Measurements from ENCODE around the gene PRKN. TPM values are rescaled to one million over a fixed set of nuclear protein-coding genes. Genes with fewer than 3 reads are reported as not detected.

Gene PRKN
- total and polyA plus RNA-seq, 9 donors = 3.0 to 15.0 (median 9.2) TPM

DNA sequence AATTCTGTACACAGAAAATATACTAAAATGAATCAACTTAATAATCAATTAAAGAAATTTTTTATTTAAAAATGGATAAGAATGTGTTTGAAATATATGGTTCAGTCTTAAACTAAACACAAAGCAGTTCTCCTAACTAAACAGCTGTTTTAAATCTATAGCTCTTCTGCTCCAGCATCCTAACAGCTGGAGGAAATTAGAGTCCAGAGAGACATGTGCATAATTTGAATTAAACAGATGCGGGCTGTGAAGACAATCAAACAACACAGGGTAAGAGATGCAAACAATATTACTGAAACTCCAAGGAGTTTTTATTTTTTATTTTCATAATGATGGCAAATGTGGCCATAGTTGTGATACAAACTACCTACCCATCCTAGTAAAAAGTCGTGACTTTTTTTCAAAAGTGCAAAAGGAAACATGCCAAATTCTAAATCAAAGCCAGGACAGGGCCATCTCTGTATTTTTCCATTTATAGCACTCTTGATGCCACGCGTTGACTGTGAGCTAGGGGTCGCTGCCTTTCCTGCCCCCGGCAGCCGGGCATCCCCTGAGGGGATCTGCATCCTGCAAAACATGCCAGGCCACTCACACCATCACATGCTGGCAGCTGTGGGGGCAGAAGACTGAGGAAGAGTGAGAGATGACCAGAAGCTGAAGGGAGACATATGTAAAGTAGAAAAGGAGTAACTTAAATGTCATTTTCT is 310.6 kb downstream of the PRKN start:
- no peaks in the 10 kb centered on the region for H3K9me3 ChIP-seq
- WGBS, 3 donors = 50 to 76% (median 64%) methylated on average over 7 of the region's 7 CpGs
- TF ChIP-seq POLR2A (IDR thresholded peaks at IDR 0.05) (no peak), EP300 (IDR thresholded peaks at IDR 0.05) (no peak)
- TF ChIP-seq, protein P1, sequence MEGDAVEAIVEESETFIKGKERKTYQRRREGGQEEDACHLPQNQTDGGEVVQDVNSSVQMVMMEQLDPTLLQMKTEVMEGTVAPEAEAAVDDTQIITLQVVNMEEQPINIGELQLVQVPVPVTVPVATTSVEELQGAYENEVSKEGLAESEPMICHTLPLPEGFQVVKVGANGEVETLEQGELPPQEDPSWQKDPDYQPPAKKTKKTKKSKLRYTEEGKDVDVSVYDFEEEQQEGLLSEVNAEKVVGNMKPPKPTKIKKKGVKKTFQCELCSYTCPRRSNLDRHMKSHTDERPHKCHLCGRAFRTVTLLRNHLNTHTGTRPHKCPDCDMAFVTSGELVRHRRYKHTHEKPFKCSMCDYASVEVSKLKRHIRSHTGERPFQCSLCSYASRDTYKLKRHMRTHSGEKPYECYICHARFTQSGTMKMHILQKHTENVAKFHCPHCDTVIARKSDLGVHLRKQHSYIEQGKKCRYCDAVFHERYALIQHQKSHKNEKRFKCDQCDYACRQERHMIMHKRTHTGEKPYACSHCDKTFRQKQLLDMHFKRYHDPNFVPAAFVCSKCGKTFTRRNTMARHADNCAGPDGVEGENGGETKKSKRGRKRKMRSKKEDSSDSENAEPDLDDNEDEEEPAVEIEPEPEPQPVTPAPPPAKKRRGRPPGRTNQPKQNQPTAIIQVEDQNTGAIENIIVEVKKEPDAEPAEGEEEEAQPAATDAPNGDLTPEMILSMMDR (IDR thresholded peaks at IDR 0.05) = no peak
- intact Hi-C loops (cut with DNase I) = no loop called here
- no peaks in the 10 kb centered on the region for H3K36me3 ChIP-seq
- no peaks in the 10 kb centered on the region for H3K27me3 ChIP-seq
- no peaks in the 10 kb centered on the region for H3K4me1 ChIP-seq (ENCODE audit: insufficient read depth)
- no peak for DNase-seq
- H3K4me3 ChIP-seq = no peak overlapping the region
- H3K27ac ChIP-seq = no peak overlapping the region

DNA sequence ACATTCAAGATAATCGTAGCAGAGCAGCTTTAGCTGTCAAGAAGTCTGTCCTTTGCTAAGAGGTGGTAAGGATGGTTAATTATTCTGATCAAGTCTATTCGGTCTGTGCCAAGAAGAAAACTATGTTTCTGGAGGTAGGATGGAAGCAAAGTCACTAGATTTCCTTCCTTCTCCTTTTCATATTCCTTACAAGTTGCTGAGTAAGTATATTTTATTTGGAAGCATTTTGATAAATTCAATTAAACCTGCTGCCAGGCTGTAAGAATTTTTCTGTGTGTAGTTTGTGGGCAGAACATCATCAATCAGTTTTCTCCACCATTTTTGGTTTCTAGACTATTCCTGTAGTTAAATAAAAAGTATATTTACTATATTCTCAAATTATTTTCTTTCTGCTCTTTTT is 311.3 kb downstream of the PRKN start:
- intact Hi-C loops (cut with DNase I) = no loop called here
- TF ChIP-seq, protein P1 (IDR thresholded peaks at IDR 0.05) = no peak

DNA sequence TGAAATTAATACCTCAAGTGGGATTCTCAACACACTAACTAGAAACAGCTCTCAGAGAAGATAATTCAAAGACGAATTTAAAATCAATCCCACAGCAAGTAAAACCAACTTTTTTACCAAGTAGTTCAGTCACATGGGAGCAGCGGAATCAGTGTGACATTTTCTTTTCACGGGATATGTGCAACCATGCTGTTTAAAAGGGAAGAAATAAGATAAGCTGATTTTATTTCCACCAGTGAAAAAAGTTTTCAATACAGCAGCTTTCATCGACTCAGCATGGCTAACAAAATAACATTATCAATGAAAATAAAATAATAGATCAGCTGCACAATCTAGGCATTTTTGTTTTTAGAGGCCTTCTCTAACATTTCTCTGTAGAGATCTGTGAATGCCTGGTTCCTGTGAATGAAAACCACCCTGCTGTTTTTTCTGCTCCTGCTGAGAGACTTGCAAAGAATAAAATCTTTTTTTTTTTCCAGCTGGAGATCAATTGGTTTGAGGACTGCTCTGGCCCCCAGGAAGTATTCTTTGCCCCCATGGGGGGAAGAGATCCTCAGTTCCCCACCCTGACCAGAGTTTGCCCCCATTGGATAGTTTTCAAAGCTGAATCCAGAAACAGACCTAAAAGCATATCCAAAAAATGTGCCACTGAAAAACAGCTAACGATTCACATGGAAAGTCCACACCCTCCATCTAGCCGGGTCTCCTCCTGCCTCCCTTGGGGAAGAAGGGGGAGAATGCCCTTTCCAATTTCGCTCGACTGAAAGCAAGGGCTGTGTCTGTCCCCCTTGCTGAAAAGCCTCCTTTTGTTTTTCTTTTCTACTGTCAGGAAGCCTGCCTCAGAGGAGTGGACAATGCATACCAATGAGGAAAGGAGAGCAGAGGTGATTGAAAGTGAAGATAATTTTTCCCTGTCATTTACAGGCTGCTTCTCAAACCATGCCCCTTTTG is 317.6 kb downstream of the PRKN start:
- Histone ChIP-seq H3K27me3 (no peaks in the 10 kb centered on the region), H3K36me3 (no peaks in the 10 kb centered on the region), H3K27ac (no peak overlapping the region), H3K4me3 (no peak overlapping the region), H3K9me3 (no peaks in the 10 kb centered on the region), H3K4me1 (ENCODE audit: insufficient read depth) (no peaks in the 10 kb centered on the region)
- WGBS, 3 donors = 59 to 69% (median 63%) methylated on average over 8 of the region's 8 CpGs
- TF ChIP-seq EP300 (IDR thresholded peaks at IDR 0.05) (no peak), POLR2A (IDR thresholded peaks at IDR 0.05) (no peak)
- TF ChIP-seq, protein P1 (IDR thresholded peaks at IDR 0.05) = no peak
- intact Hi-C loops (cut with DNase I) = no loop called here
- no peak for DNase-seq

More for the DNA sequence above, 311.3 kb downstream of the PRKN start:
- 88 to 92% (median 88%) methylated on average over 2 of the region's 2 CpGs for WGBS, 3 donors
- Histone ChIP-seq H3K27me3 (no peaks in the 10 kb centered on the region), H3K36me3 (no peaks in the 10 kb centered on the region), H3K4me1 (ENCODE audit: insufficient read depth) (no peaks in the 10 kb centered on the region), H3K9me3 (no peaks in the 10 kb centered on the region), H3K27ac (no peak overlapping the region), H3K4me3 (no peak overlapping the region)
- DNase-seq = no peak

DNA sequence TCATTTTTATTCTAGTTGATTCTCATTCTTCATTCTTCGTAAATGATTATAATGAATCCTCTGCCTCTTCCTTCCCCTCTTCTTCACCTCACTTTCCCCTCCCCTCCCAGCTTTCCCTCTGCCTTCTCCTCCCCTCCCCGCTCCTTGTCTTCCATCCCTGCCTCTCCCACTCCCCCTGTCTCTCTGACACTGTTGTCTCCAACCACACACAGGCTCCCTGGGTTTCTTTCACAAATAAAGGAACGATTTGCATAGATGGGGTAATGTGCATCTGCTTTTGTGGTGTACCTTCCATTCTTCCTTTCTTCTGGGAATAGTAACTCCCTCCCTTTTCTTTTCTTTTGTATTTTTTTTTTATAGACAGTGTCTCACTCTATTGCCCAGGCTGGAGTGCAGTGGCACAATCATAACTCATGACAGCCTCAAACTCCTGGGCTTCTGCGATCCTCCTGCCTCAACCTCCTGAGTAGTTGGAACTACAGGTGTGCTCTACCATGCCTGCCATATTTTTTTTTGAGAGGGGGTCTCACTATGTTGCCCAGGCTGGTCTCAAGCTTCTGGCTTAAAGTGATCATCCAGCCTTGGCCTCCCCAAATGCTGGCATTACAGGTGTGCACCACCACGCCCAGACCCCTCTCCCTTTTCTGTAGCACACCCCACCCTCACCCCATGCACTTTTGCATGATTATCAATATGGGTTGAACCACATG is 318.6 kb downstream of the PRKN start:
- DNase-seq = no peak
- intact Hi-C loops (cut with DNase I) = no loop called here
- TF ChIP-seq POLR2A (IDR thresholded peaks at IDR 0.05) = no peak
- no peak for TF ChIP-seq EP300 (IDR thresholded peaks at IDR 0.05)
- TF ChIP-seq, protein P1 (IDR thresholded peaks at IDR 0.05) = no peak
- H3K9me3 ChIP-seq = no peaks in the 10 kb centered on the region
- H3K4me1 ChIP-seq (ENCODE audit: insufficient read depth) = no peaks in the 10 kb centered on the region
- no peaks in the 10 kb centered on the region for H3K36me3 ChIP-seq
- H3K4me3 ChIP-seq = no peak overlapping the region
- 86 to 92% (median 90%) methylated on average over 5 of the region's 5 CpGs for WGBS, 3 donors
- no peaks in the 10 kb centered on the region for H3K27me3 ChIP-seq
- H3K27ac ChIP-seq = no peak overlapping the region
